H1 (cell line): ENCODE results near the gene RAB36. TPM values are rescaled to one million over a fixed set of nuclear protein-coding genes. Genes with fewer than 3 reads are reported as not detected.

Source experiments
- CTCF ChIA-PET: fragments of 300-600 bp; sonication (Branson Sonifier 250); formaldehyde crosslinking; loops from one replicate; lab custom pipeline; 2021; ENCODE audit not compliant: partially characterized antibody; lab: Charles Lee
- POLR2A ChIA-PET: fragments of 300-600 bp; sonication (Branson Sonifier 250); formaldehyde crosslinking; loops from one replicate; lab custom pipeline; 2021; ENCODE audit warnings: inconsistent platforms; ENCODE audit not compliant: partially characterized antibody; lab: Charles Lee
- DNase-seq, 2 experiments: peaks; one replicate each; pipeline versions ENCODE4 v3.0.0 to v3.0.0-alpha.2; 2010 to 2022; ENCODE audit warnings: low spot score in 2 of 2, low read depth in 1 of 2, mixed read lengths in 1 of 2
- FAIRE-seq: peaks from 2 replicates; lab custom pipeline; 2011; peaks lifted over from hg19 to GRCh38; lab: Jason Lieb, UNC
- H2AFZ ChIP-seq: 2 replicates; pipeline ENCODE4 v1.8.1; 2012; ENCODE audit warnings: low read length, inconsistent platforms
- H2AK5ac ChIP-seq: 2 replicates; pipeline ENCODE4 v1.6.1; 2013; ENCODE audit warnings: low read depth, low read length
- H2BK120ac ChIP-seq: replicated peaks from 2 replicates; pipeline ENCODE3; 2013; ENCODE audit warnings: low read depth, low read length, inconsistent platforms
- H2BK12ac ChIP-seq: 2 replicates; pipeline ENCODE4 v1.6.1; 2013; ENCODE audit warnings: low read depth, low read length
- H2BK15ac ChIP-seq: 2 replicates; pipeline ENCODE4 v1.6.1; 2013; ENCODE audit warnings: low read length
- H2BK20ac ChIP-seq: 2 replicates; pipeline ENCODE4 v1.6.1; 2013; ENCODE audit warnings: low read length
- H2BK5ac ChIP-seq: 2 replicates; pipeline ENCODE4 v1.6.1; 2013; ENCODE audit warnings: low read depth, low read length
- H3K14ac ChIP-seq: 2 replicates; pipeline ENCODE4 v1.6.1; 2013; ENCODE audit warnings: inconsistent platforms; ENCODE audit not compliant: insufficient read length
- H3K18ac ChIP-seq: 2 replicates; pipeline ENCODE4 v1.6.1; 2013; ENCODE audit warnings: low read length; ENCODE audit errors: extremely low read depth
- H3K23ac ChIP-seq: 2 replicates; pipeline ENCODE4 v1.6.1; 2013; ENCODE audit warnings: inconsistent platforms; ENCODE audit not compliant: insufficient read length
- H3K23me2 ChIP-seq: 2 replicates; pipeline ENCODE4 v1.6.1; 2013; ENCODE audit warnings: low read depth, low read length
- H3K27ac ChIP-seq: 2 replicates; pipeline ENCODE4 v1.6.1; 2011; ENCODE audit warnings: low read depth, low read length, inconsistent platforms
- H3K27me3 ChIP-seq, 4 experiments: replicated peaks in 1 of 4; 1 replicate in 1 of 4; 2 replicates in 3 of 4; pipeline versions ENCODE4 v1.6.1 to v1.8.1; 2011 to 2013; ENCODE audit warnings: low read length in 3 of 4, mild to moderate bottlenecking in 3 of 4, inconsistent platforms in 2 of 4, mixed read lengths in 2 of 4, moderate library complexity in 1 of 4; ENCODE audit not compliant: control insufficient read depth in 3 of 4, insufficient read depth in 3 of 4; ENCODE audit errors: extremely low read depth in 1 of 4
- H3K36me3 ChIP-seq, 4 experiments: 2 replicates each; pipeline versions ENCODE4 v1.6.1 to v1.8.1; 2011 to 2013; ENCODE audit warnings: mild to moderate bottlenecking in 4 of 4, low read length in 3 of 4, moderate library complexity in 2 of 4, control low read depth in 1 of 4, inconsistent platforms in 1 of 4; ENCODE audit not compliant: insufficient read depth in 4 of 4, control insufficient read depth in 2 of 4
- H3K4ac ChIP-seq: replicated peaks from 2 replicates; pipeline ENCODE3; 2013; ENCODE audit warnings: low read length, low read depth, mixed read lengths, inconsistent platforms; ENCODE audit not compliant: insufficient read length
- H3K4me1 ChIP-seq, 4 experiments: replicated peaks in 1 of 4; 1 replicate in 1 of 4; 2 replicates in 3 of 4; pipeline versions ENCODE4 v1.6.1 to v1.8.1; 2011 to 2013; ENCODE audit warnings: low read length in 3 of 4, inconsistent platforms in 2 of 4, mixed read lengths in 1 of 4; ENCODE audit not compliant: insufficient read depth in 4 of 4, control insufficient read depth in 3 of 4
- H3K4me2 ChIP-seq, 2 experiments: 2 replicates each; pipeline versions ENCODE4 v1.6.1 to v1.8.1; 2011 to 2013; ENCODE audit warnings: low read depth in 2 of 2, low read length in 2 of 2, control low read depth in 1 of 2, inconsistent platforms in 1 of 2, mild to moderate bottlenecking in 1 of 2; ENCODE audit not compliant: insufficient read depth in 1 of 2
- H3K4me3 ChIP-seq, 4 experiments: fragments of 200-600, 300-600 bp in 1 of 4; sonication (generic), shearing (Covaris generic), sonication (Bioruptor Twin) in 1 of 4; 2 replicates each; pipeline versions ENCODE4 v1.5.1 to v1.8.1; 2011 to 2016; ENCODE audit warnings: low read length in 4 of 4, low read depth in 3 of 4, control low read depth in 2 of 4, inconsistent platforms in 2 of 4, mild to moderate bottlenecking in 2 of 4, mixed read lengths in 1 of 4, moderate library complexity in 1 of 4; ENCODE audit not compliant: insufficient read depth in 2 of 4; ENCODE audit errors: extremely low read depth in 1 of 4
- H3K56ac ChIP-seq: replicated peaks from 2 replicates; pipeline ENCODE3; 2013; ENCODE audit warnings: low read depth, mild to moderate bottlenecking, mixed read lengths, low read length, inconsistent platforms; ENCODE audit not compliant: insufficient read length
- H3K79me1 ChIP-seq: 2 replicates; pipeline ENCODE4 v1.6.1; 2013; ENCODE audit warnings: low read depth, low read length, control low read depth
- H3K79me2 ChIP-seq, 2 experiments: 2 replicates each; pipeline versions ENCODE4 v1.6.1 to v1.8.1; 2012 to 2013; ENCODE audit warnings: low read length in 2 of 2, mild to moderate bottlenecking in 2 of 2, inconsistent platforms in 1 of 2; ENCODE audit not compliant: insufficient read depth in 2 of 2, control insufficient read depth in 1 of 2
- H3K9ac ChIP-seq, 4 experiments: replicated peaks in 1 of 4; 1 replicate in 1 of 4; 2 replicates in 3 of 4; pipeline versions ENCODE4 v1.6.1 to v1.8.1; 2011 to 2013; ENCODE audit warnings: low read depth in 3 of 4, low read length in 3 of 4, control low read depth in 2 of 4, mild to moderate bottlenecking in 2 of 4, moderate library complexity in 2 of 4, inconsistent platforms in 1 of 4; ENCODE audit errors: extremely low read depth in 1 of 4
- H3K9me3 ChIP-seq, 2 experiments: 2 replicates each; pipeline versions ENCODE4 v1.6.1 to v1.8.1; 2012 to 2013; ENCODE audit warnings: mild to moderate bottlenecking in 2 of 2, moderate library complexity in 2 of 2, control low read depth in 1 of 2, inconsistent platforms in 1 of 2, low read depth in 1 of 2, low read length in 1 of 2, mixed read lengths in 1 of 2; ENCODE audit not compliant: insufficient read depth in 2 of 2
- H4K20me1 ChIP-seq, 2 experiments: replicated peaks in 1 of 2; 2 replicates each; pipeline versions ENCODE3 to v1.8.1; 2011 to 2013; ENCODE audit warnings: inconsistent platforms in 2 of 2, low read length in 2 of 2, mild to moderate bottlenecking in 1 of 2; ENCODE audit not compliant: insufficient read depth in 2 of 2, control insufficient read depth in 1 of 2
- H4K5ac ChIP-seq: 2 replicates; pipeline ENCODE4 v1.6.1; 2013; ENCODE audit warnings: low read length, low read depth, mixed read lengths, inconsistent platforms; ENCODE audit not compliant: insufficient read length
- H4K8ac ChIP-seq: 2 replicates; pipeline ENCODE4 v1.8.0; 2013; ENCODE audit warnings: mild to moderate bottlenecking, moderate library complexity, low read length, inconsistent platforms; ENCODE audit not compliant: insufficient read depth; ENCODE audit errors: extremely low read depth
- H4K91ac ChIP-seq: replicated peaks from 2 replicates; pipeline ENCODE3; 2013; ENCODE audit warnings: low read length, mixed read lengths, inconsistent platforms; ENCODE audit not compliant: insufficient read length
- SAP30 ChIP-seq: fragments of 300-600 bp; sonication (generic); IDR thresholded peaks from 2 replicates; pipeline ENCODE4 v1.7.1; 2012; ENCODE audit warnings: low read length, moderate library complexity, mild to moderate bottlenecking, inconsistent platforms; ENCODE audit not compliant: insufficient read depth, insufficient replicate concordance
- whole genome bisulfite sequencing, 2 experiments: shearing (Covaris generic) in 1 of 2; methylation state at CpG; one replicate each; pipeline versions ENCODE4 v1.1.6 to v1.1.7; 2013 to 2015; ENCODE audit warnings: low lambda C conversion rate in 2 of 2, mixed read lengths in 2 of 2, inconsistent platforms in 1 of 2, low coverage in 1 of 2, missing lambda C conversion rate in 1 of 2; ENCODE audit not compliant: insufficient replicate concordance in 2 of 2, insufficient coverage in 1 of 2, insufficient read length in 1 of 2; ENCODE audit errors: extremely low coverage in 1 of 2, missing lambda C conversion rate in 1 of 2; 5-methylcytosine and 5-hydroxymethylcytosine counted together
- polyA plus RNA-seq, 7 experiments: library from polyadenylated mRNA; depleted of rRNA in 3 of 7; stranded (reverse) in 5 of 7; unstranded in 2 of 7; fragments of >200 nt in 5 of 7; fragments of 200-250 nt in 2 of 7; gene quantifications; 1 replicate in 5 of 7; 2 replicates in 1 of 7; 4 replicates in 1 of 7; pipeline versions ENCODE4 v1.2.1 to v1.2.3, GENCODE V29; 2011 to 2013; ENCODE audit warnings: missing spikeins in 2 of 7, mixed read lengths in 2 of 7
- total RNA-seq: library from RNA; stranded (reverse); fragmentation: NEBNext Ultra II Directional; extraction: Animal tissue kit (Norgen Biotek cat#: 25700); gene quantifications from 2 replicates; pipeline ENCODE4 v1.2.1, GENCODE V29; 2021

RAB36 gene
- total and polyA plus RNA-seq, 2 of the 8 experiments (the other 6 are each of a cell fraction or from before 2014, with no cell fraction given) = 1.0 to 1.5 TPM

DNA sequence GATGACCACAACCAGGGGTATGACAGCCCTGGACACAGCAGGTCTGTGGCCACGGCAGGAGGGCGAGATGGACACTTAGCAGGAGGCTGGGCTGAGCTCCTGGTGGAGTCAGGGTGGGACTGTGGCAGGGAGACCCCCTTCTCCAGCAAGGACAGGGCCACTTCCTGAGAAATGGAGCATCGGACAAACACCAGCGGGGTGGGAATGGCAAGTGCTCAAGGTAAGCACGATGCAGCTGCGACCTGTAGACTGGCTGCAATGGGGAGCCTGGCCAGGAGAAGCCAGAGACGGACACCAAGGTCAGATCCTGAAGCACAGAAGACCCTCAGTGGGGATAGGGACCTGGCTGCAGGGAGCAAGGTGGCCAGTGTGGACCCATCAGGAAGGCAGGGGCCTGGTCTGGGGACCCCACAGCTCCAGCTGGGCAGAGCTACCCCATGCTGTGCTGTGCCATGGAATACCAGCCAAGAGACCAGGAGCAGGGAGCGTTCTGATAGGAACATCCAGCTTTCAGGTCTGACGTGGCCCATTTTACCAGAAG, 32.7 kb upstream of the RAB36 start:
- Histone ChIP-seq H2BK5ac (no peak overlapping the region), H2BK15ac (no peak overlapping the region), H3K79me1 (no peaks in the 10 kb centered on the region), H3K79me2 (no peaks in the 10 kb centered on the region), H3K23me2 (no peaks in the 10 kb centered on the region), H3K9ac (no peak overlapping the region), H2AK5ac (no peak overlapping the region), H3K4me1 (peaks cover 0 to 10% (median 4%) of the 10 kb centered on the region in 4 experiments; a peak in 3 of 7 replicates), H3K18ac (no peak overlapping the region), H3K9me3 (no peaks in the 10 kb centered on the region), H4K91ac (no peak overlapping the region), H3K56ac (no peak overlapping the region), H4K5ac (no peak overlapping the region), H3K36me3 (no peaks in the 10 kb centered on the region), H2AFZ (no peak overlapping the region), H3K27ac (no peak overlapping the region), H4K20me1 (peaks cover 10 to 19% of the 10 kb centered on the region in 2 experiments), H3K4me2 (no peak overlapping the region), H3K23ac (no peak overlapping the region), H3K14ac (no peak overlapping the region), H3K4ac (no peak overlapping the region), H3K4me3 (no peak overlapping the region)
- 85% methylated on average over 9 of the region's 9 CpGs; no CpG with 5 or more reads in 1 of the 2 experiments for WGBS, 2 experiments
- CTCF ChIA-PET = interaction anchor here (0.9 to 24.3 kb wide), 10 partner anchors 9 to 649 kb away, joined by 3 to 384 read pairs (median 4); no protein-coding TSS in a partner anchor
- no peak for FAIRE-seq
- DNase-seq = no peak
- POLR2A ChIA-PET = no interaction called here
- no peak for TF ChIP-seq SAP30
- TF ChIP-seq, all 59 proteins: peak for 0
- Histone ChIP-seq H2BK20ac (no peak overlapping the region), H4K8ac (no peak overlapping the region), H2BK120ac (no peak overlapping the region), H2BK12ac (no peak overlapping the region), H3K27me3 (peaks cover 0 to 3% (median 0%) of the 10 kb centered on the region in 4 experiments; a peak in 3 of 7 replicates)
